ENCODE measurements around the gene OR8G1. TPM values are rescaled to one million over a fixed set of nuclear protein-coding genes. Genes with fewer than 3 reads are reported as not detected.

Gene OR8G1
- total and polyA plus RNA-seq, 2 of the 8 experiments (the other 6 are each of a cell fraction or from before 2014, with no cell fraction given) = not detected

- Histone ChIP-seq H3K14ac (ENCODE audit: insufficient read length) (no peak overlapping the region), H3K4ac (replicated peaks; ENCODE audit: insufficient read length, low read depth, low read length) (no peak overlapping the region), H3K27ac (ENCODE audit: low read depth, low read length) (no peak overlapping the region), H3K27me3 (replicated peaks in 1 of 4; ENCODE audit: control insufficient read depth in 3 of 4, extremely low read depth in 1 of 4, insufficient read depth in 3 of 4, low read length in 3 of 4) (no peaks in the 10 kb centered on the region), H3K79me1 (ENCODE audit: low read depth, low read length) (no peaks in the 10 kb centered on the region), H2BK12ac (ENCODE audit: low read depth, low read length) (no peak overlapping the region), H2BK15ac (ENCODE audit: low read length) (no peak overlapping the region), H3K9me3 (ENCODE audit: insufficient read depth in 2 of 2, low read depth in 1 of 2, low read length in 1 of 2) (no peaks in the 10 kb centered on the region), H3K18ac (ENCODE audit: extremely low read depth, low read length) (no peak overlapping the region), H3K4me3 (ENCODE audit: extremely low read depth in 1 of 4, insufficient read depth in 2 of 4, low read depth in 3 of 4, low read length in 4 of 4) (no peak overlapping the region), H3K9ac (replicated peaks in 1 of 4; ENCODE audit: extremely low read depth in 1 of 4, low read depth in 3 of 4, low read length in 3 of 4) (no peak overlapping the region), H3K4me2 (ENCODE audit: insufficient read depth in 1 of 2, low read depth in 2 of 2, low read length in 2 of 2) (no peak overlapping the region), H3K79me2 (ENCODE audit: control insufficient read depth in 1 of 2, insufficient read depth in 2 of 2, low read length in 2 of 2) (no peaks in the 10 kb centered on the region), H4K8ac (ENCODE audit: extremely low read depth, insufficient read depth, low read length) (no peak overlapping the region), H4K20me1 (replicated peaks in 1 of 2; ENCODE audit: control insufficient read depth in 1 of 2, insufficient read depth in 2 of 2, low read length in 2 of 2) (no peaks in the 10 kb centered on the region), H3K23ac (ENCODE audit: insufficient read length) (no peak overlapping the region), H4K91ac (replicated peaks; ENCODE audit: insufficient read length, low read length) (no peak overlapping the region), H2AFZ (ENCODE audit: low read length) (no peak overlapping the region), H2BK5ac (ENCODE audit: low read depth, low read length) (no peak overlapping the region), H2AK5ac (ENCODE audit: low read depth, low read length) (no peak overlapping the region), H3K36me3 (ENCODE audit: control insufficient read depth in 2 of 4, insufficient read depth in 4 of 4, low read length in 3 of 4) (no peaks in the 10 kb centered on the region), H4K5ac (ENCODE audit: insufficient read length, low read depth, low read length) (no peak overlapping the region), H2BK120ac (replicated peaks; ENCODE audit: low read depth, low read length) (no peak overlapping the region), H3K23me2 (ENCODE audit: low read depth, low read length) (no peaks in the 10 kb centered on the region), H3K56ac (replicated peaks; ENCODE audit: insufficient read length, low read depth, low read length) (no peak overlapping the region), H2BK20ac (ENCODE audit: low read length) (no peak overlapping the region), H3K4me1 (replicated peaks in 1 of 4; ENCODE audit: control insufficient read depth in 3 of 4, insufficient read depth in 4 of 4, low read length in 3 of 4) (no peaks in the 10 kb centered on the region)
- WGBS, 2 experiments (ENCODE audit: extremely low coverage in 1 of 2, insufficient coverage in 1 of 2, insufficient read length in 1 of 2, insufficient replicate concordance in 2 of 2, low coverage in 1 of 2, low lambda C conversion rate in 2 of 2, missing lambda C conversion rate in 1 of 2) = 83% methylated on average over 1 of the region's 1 CpG; no CpG with 5 or more reads in 1 of the 2 experiments
- ChIA-PET POLR2A (ENCODE audit: partially characterized antibody) (no interaction called here), CTCF (ENCODE audit: partially characterized antibody) (no interaction called here)
- DNase-seq (ENCODE audit: low read depth in 1 of 2, low spot score in 2 of 2) = no peak
- FAIRE-seq = no peak
- TF ChIP-seq RXRA (IDR thresholded peaks at IDR 0.05; ENCODE audit: insufficient read depth, low read depth, low read length) = no peak
- TF ChIP-seq SIRT6 (IDR thresholded peaks at IDR 0.05; ENCODE audit: low read length) = no peak
- no peak for TF ChIP-seq EZH2 (IDR thresholded peaks at IDR 0.05; ENCODE audit: low read depth, low read length, severe bottlenecking)
- TF ChIP-seq ATF3 (IDR thresholded peaks at IDR 0.05; ENCODE audit: insufficient read depth, low read depth, low read length) = no peak
- no peak for TF ChIP-seq YY1 (IDR thresholded peaks at IDR 0.05; ENCODE audit: low read depth, low read length)
- no peak for TF ChIP-seq PHF8 (conservative IDR thresholded peaks at IDR 0.05; ENCODE audit: low read depth, low read length)
- TF ChIP-seq SRF (IDR thresholded peaks at IDR 0.05; ENCODE audit: low read depth, low read length) = no peak
- no peak for TF ChIP-seq EP300 (IDR thresholded peaks at IDR 0.05; ENCODE audit: borderline replicate concordance in 1 of 2, low read depth in 2 of 2, low read length in 2 of 2)
- TF ChIP-seq ATF2 (IDR thresholded peaks at IDR 0.05; ENCODE audit: low read length) = no peak
- TF ChIP-seq EGR1 (IDR thresholded peaks at IDR 0.05; ENCODE audit: borderline replicate concordance, low read depth, low read length) = no peak
- no peak for TF ChIP-seq RFX5 (IDR thresholded peaks at IDR 0.05; ENCODE audit: borderline replicate concordance, low read depth, low read length)
- TF ChIP-seq GTF2F1 (IDR thresholded peaks at IDR 0.05; ENCODE audit: borderline replicate concordance, low read depth, low read length) = no peak
Observed at GRCh38 chr11:124225471-124225870, 15.4 kb upstream of the OR8G1 start.

Measured in H1 (cell line).